Stimulated activated CD4-positive, alpha-beta T cell treated with anti-CD3 and anti-CD28 coated beads, TNF-alpha, amount 100 ng/mL, for 4 hours (primary cell): ENCODE measurements around the gene FAM180A.
"Not testable (repeated sequence)": the region's sequence is repeated elsewhere in the genome, so short reads cannot be mapped to it uniquely, and the experiment has no call there.

ENCODE experiments used
- DNase-seq, 3 experiments: peaks; one replicate each; pipeline ENCODE4 v3.0.0-alpha.2; 2020; ENCODE audit warnings: low read depth in 3 of 3

Gene FAM180A

GRCh38 chr7:135748770-135749169 lies at the start of gene FAM180A:
Gene FAM180A, minus strand, starts transcription at chr7:135748813. Its CDS starts 233 bp downstream, at chr7:135748580.
- DNase-seq, result no peak

DNA sequence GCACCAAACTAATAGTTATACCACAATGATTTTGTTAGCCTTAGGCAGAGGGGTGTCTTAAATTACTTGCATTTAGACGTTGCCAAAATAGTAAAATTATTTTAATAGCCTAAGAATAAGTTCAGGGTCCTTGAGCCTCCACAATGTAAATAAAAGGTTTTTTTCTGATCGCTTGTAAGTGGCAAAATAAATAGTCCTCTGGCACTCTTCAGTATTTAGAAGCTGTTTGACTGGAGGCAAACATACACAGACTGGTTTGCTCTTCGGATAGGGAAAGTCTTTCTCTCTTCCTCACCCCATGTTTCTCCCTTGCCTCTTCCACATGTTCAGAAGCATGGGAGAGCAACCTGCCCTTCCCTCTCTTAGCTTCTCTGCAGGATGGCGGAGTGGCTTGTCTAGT lies 49.5 kb upstream of the FAM180A start:
- DNase-seq, result no peak

GRCh38 chr7:135795846-135796570 lies 47.4 kb upstream of the FAM180A start:
- DNase-seq, result no peak

DNA sequence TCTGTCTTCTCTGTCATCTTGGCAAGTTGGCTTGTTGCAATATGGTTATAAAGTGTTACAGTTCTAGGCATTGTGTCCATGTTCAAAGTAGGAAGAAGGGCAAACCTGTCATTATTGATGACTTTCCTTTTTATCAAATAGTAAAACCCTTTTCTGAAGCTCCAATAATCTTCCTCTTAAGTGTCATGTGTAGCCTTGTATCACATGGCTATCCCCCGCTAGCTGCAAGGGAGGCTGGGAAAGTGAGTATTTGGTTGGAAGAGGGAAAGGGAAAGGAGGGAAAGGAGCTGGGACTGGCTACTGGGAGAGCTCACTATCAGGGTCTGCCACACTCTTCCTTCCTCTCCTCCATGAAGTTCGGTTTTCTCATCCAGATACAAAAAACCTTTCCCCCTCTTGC lies 45.2 kb upstream of the FAM180A start:
- no peak for DNase-seq

- no peak for DNase-seq
Observed at GRCh38 chr7:135792866-135793265, 44.3 kb upstream of the FAM180A start.

DNA sequence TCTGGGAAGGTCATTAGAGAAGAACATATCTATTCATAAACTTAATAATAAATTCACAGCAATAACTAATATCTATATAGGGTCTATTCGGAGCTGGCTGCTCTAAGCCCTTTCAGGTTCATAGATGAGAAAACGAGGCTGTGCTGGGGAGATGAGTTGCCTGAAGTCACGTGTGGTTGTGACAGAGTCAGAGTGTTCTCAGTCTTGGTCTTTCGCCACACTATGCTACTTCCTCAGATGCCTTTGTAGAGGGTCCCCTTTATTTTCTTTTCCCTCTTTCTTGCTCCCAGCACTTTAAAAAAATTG lies 43.7 kb upstream of the FAM180A start:
- DNase-seq, result no peak

- no peak for DNase-seq
Observed at GRCh38 chr7:135791543-135792362, 43.1 kb upstream of the FAM180A start.

DNA sequence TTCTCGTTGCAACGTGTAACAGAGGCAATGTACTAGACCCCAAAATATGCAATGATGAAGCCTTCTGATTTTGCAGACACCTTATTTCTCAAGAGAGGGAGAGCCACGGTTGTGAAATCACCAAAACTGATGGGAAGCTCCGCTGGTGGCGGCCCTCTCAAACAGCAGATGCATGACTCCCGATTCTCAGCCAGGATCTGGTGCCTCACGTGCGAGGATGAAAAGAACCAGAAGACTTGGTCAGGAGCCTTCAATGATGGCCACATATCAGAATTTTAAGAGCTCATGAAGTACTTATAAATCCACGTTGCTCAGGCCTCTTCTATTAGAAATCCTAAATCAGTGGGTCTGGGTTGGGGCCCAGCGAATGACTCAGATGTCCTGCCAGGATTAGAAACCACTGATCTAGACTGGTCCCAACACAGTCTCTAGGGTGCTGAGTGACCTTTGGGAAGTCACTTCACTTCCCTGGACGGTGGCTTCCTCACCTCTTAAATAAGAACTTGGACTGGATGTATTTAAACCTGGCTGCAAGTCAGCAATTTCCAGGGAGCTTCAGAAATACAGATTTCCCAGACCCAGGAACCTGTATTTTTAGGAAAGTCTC lies 41.9 kb upstream of the FAM180A start:
- DNase-seq, result no peak

DNA sequence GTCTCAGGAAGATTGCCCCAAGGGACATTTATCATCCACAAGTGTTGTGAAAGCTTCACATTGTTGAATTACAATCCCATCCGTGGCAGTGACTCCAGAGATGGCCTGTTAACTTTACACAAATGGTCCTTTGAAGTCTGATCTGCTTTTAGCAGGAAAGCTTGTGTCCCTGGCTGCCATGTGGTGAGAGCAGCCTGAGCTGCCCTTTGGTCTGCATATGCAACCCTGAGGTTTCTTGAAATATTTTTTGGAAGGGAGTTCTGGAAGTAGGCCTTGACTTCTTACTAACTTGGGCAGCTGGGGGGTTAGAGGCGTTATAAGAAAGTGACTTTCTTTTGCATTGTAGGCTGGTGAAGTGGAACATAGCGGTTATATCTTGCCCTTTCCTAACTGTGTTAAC lies 41.3 kb upstream of the FAM180A start:
- DNase-seq, result no peak

DNA sequence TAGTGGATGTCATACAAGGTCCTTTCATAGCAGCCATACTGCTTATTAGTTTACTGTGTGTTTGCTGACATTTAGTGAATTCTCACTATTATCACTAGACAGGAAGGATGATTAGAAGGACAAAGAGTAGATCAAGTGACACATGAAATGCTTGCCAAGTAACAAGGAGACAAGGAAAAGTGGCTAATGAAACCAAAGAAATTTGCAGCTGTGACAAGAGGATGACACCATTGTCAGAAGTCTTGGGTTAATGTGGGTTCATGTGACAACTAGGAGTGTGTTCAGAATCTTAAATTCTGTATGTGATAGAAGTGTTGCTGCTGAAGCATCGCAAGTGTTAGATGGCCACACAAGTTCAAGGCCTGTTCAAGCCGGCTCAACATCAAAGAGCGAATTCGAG lies 40.8 kb upstream of the FAM180A start:
- no peak for DNase-seq

GRCh38 chr7:135786911-135787310 lies 38.3 kb upstream of the FAM180A start:
- no peak for DNase-seq

DNA sequence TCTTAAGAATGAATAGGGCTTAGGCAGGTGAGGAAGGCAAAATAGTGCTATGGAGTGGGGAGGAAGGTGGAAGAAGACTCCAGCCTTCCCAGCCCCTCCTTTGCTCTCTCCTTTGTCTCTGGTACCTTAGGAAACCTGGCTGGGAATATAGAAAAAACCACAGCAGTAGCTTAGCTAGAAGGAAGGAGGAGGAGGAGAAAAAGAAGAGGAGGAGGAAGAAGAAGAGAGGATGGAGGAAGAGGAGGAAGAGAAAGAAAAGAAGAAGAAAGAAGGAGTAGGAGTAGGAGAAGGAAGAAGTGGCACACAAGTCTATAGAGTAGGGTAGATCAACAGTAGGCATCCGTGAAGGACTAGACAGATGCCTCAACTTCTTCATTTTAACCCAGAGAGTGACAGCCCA lies 36.5 kb upstream of the FAM180A start:
- DNase-seq, result no peak

DNA sequence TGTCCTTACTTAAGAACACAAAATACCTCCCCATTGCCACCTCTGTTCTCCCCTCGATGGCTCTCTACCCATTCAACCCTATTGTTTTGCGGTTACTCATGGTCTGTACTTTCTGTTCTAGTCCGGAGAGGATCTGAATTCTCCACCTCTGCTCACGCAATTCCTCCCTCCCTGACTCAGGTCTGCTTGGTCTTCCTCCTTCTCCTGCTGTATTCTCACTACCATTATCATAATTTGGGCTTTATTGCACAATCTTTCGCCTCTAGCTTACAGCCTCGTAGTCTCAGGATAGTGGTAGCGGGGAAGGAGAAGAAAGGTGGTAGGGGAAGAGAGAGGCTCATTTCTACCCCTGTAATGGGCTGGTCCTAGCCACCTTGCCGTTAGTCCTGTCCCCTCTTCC lies 35.4 kb upstream of the FAM180A start:
- no peak for DNase-seq

- no peak for DNase-seq
Observed at GRCh38 chr7:135782801-135783200, 34.2 kb upstream of the FAM180A start.

DNA sequence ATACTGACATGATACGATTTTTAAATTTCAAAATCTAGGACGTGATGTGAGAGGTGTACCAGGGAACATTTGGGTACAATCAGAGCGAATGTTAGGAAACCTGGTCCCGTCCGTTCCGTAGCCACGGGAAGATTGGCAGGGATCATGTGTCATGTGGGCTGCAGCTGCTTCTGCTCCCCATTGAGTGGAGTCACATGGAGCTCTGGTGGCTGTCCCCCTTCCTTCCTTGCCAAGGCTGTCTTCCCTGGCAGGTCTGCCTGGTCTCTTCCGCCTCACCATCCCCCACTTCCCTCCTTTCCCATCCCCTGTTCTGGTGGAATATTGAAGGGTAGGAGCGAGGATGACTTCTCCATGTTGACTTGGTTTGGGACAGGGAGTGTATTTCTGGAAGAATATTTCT lies 33.8 kb upstream of the FAM180A start:
- no peak for DNase-seq

DNA sequence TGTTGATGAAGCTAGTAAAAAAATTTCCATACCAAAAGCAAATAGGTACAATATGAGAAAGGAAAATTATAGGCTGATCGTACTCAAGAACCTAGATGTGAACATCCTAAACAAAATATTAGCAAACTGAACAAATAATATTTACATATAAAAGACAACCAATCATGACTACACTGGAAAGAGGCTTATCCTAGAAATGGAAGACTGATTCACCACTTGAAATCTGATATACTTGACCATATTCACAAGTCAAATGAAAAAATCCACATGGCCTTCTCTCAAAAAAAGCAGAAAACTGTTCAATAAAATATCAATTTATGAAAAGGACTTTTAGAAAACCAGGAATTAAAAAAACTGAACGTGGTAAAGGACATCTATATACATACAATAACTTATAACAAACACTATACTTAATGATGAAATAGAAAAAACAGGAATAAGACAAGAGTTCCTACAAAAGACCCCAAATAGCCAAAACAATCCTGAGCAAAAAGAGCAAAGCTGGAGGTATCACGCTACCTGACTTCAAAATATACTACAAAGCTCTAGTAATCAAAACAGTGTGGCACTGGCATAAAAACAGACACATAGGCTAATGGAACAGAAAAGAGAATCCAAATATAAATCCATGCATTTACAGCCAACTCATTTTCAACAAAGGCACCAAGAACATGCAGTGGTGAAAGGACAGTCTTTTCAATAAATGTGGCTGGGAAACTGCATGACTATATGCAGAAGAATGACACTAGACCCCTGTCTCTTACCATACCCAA lies 29.2 kb upstream of the FAM180A start:
- no peak for DNase-seq

DNA sequence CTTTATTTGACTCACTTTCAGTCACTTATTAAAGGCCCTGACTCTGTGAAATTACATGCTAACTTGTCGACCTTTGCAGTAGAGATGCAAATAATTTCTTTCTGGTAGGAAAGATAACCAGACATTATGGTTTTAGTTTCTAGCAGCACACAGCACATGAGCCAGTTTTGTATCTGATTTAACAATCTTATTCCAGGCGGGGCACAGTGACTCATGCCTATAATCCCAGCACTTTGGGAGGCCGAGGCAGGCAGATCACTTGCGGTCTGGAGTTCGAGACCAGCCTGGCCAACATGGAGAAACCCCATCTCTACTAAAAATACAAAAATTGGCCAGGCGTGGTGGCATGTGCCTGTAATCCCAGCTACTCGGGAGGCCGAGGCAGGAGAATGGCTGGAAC lies 27.3 kb upstream of the FAM180A start:
- DNase-seq, result not testable (repeated sequence)

DNA sequence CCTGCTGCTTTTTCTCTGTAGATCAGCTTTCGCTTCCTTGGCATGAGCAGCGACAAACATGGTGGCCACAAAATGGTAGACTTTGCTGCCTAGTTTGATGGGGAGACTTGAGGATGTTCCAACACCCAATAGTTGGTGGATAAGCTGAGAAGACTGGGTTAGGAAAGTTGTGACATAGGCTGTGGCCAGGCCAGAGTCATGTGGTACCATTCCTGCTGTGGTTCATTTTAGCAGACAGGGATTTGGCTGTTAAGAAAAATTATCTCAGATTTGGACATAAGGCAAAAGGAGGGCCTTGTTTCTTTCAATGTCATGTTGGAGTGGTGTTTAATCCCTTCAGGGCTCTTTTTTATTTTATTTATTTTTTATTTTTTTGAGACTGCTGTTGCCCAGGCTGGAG lies 26.6 kb upstream of the FAM180A start:
- no peak for DNase-seq

GRCh38 chr7:135774284-135774683 lies 25.7 kb upstream of the FAM180A start:
- DNase-seq, result no peak

GRCh38 chr7:135773464-135773863 lies 24.9 kb upstream of the FAM180A start:
- DNase-seq, result no peak

GRCh38 chr7:135772639-135773222 lies 24.1 kb upstream of the FAM180A start:
- no peak for DNase-seq
